ENCODE data around the gene TLR3. TPM values are rescaled to one million over a fixed set of nuclear protein-coding genes. Genes with fewer than 3 reads are reported as not detected.
"Not testable (repeated sequence)": the region's sequence is repeated elsewhere in the genome, so short reads cannot be mapped to it uniquely, and the experiment has no call there.

TLR3 gene
- polyA plus RNA-seq, 1 donor, result 1.5 TPM

- DNase-seq, result not testable (repeated sequence)
These were observed 18.8 kb upstream of the TLR3 start for GRCh38 chr4:186050135-186050534.

- DNase-seq, result no peak
These were observed 17.9 kb upstream of the TLR3 start for GRCh38 chr4:186051096-186051495.

GRCh38 chr4:186058253-186058979 is 10.5 kb upstream of the TLR3 start:
- DNase-seq, result no peak

GRCh38 chr4:186058980-186059316 is 10.0 kb upstream of the TLR3 start:
- DNase-seq, result no peak

GRCh38 chr4:186061921-186062320 is 7.0 kb upstream of the TLR3 start:
- DNase-seq, result no peak

GRCh38 chr4:186067757-186068385 is 1.1 kb upstream of the TLR3 start:
- peak; percentile 37 for DNase-seq

GRCh38 chr4:186069729-186070128 is 773 bp downstream of the TLR3 start:
- DNase-seq, result no peak

GRCh38 chr4:186072516-186072915 is 3.6 kb downstream of the TLR3 start:
- DNase-seq, result no peak

GRCh38 chr4:186074189-186074588 is 5.2 kb downstream of the TLR3 start:
- DNase-seq, result no peak

- no peak for DNase-seq
These were observed 10.2 kb downstream of the TLR3 start for GRCh38 chr4:186078981-186079638.

GRCh38 chr4:186079694-186080093 is 10.7 kb downstream of the TLR3 start:
- no peak for DNase-seq

- no peak for DNase-seq
These were observed 12.3 kb downstream of the TLR3 start for GRCh38 chr4:186081202-186081807.

- DNase-seq, result no peak
These were observed 13.3 kb downstream of the TLR3 start for GRCh38 chr4:186082221-186082620.

- DNase-seq, result no peak
These were observed 19.6 kb downstream of the TLR3 start for GRCh38 chr4:186088523-186088922.

- DNase-seq, result no peak
These were observed 23.3 kb downstream of the TLR3 start for GRCh38 chr4:186092296-186092695.

- DNase-seq, result no peak
These were observed 26.4 kb downstream of the TLR3 start for GRCh38 chr4:186095406-186095805.

- DNase-seq, result no peak
These were observed 27.8 kb downstream of the TLR3 start for GRCh38 chr4:186096681-186097165.

GRCh38 chr4:186097386-186097785 is 28.4 kb downstream of the TLR3 start:
- DNase-seq, result no peak

GRCh38 chr4:186102931-186103330 is 34.0 kb downstream of the TLR3 start:
- no peak for DNase-seq

- DNase-seq, result peak; percentile 15
These were observed 35.3 kb downstream of the TLR3 start, which contains the start of gene FAM149A for GRCh38 chr4:186104114-186104889. Gene FAM149A (plus strand): TSS chr4:186104704.

GRCh38 chr4:186104890-186105646 is 36.1 kb downstream of the TLR3 start:
- DNase-seq, result peak; percentile 15

All from hindlimb muscle (tissue), 1 donor.